Measurements from ENCODE around the gene MMAB.
A peak's percentile ranks its signal among the peaks of the same experiment; 100 is the strongest.

Gene MMAB

GRCh38 chr12:109586385-109587296 lies 13.3 kb upstream of the MMAB start:
- no peaks in the 10 kb centered on the region for H3K27me3 ChIP-seq
- H3K36me3 ChIP-seq, result peaks cover 7% of the 10 kb centered on the region
- peaks cover 9% of the 10 kb centered on the region for H3K4me1 ChIP-seq
- no peaks in the 10 kb centered on the region for H3K9me3 ChIP-seq
- no peak overlapping the region for H3K4me3 ChIP-seq (ENCODE audit: low read depth, low read length)
- no peak for DNase-seq
- TF ChIP-seq CTCF (IDR thresholded peaks at IDR 0.05; ENCODE audit: low read depth, low read length), result no peak

- peaks cover 34% of the 10 kb centered on the region for H3K36me3 ChIP-seq
- no peak overlapping the region for H3K4me3 ChIP-seq (ENCODE audit: low read depth, low read length)
- H3K27me3 ChIP-seq, result no peaks in the 10 kb centered on the region
- H3K9me3 ChIP-seq, result no peaks in the 10 kb centered on the region
- H3K4me1 ChIP-seq, result no peaks in the 10 kb centered on the region
- no peak for DNase-seq
- TF ChIP-seq CTCF (IDR thresholded peaks at IDR 0.05; ENCODE audit: low read depth, low read length), result no peak
Measured at GRCh38 chr12:109583733-109584132, 10.4 kb upstream of the MMAB start.

GRCh38 chr12:109582636-109583035 lies 9.3 kb upstream of the MMAB start:
- DNase-seq, result no peak
- no peaks in the 10 kb centered on the region for H3K27me3 ChIP-seq
- TF ChIP-seq CTCF (IDR thresholded peaks at IDR 0.05; ENCODE audit: low read depth, low read length), result peak; percentile 25; the same call in 1 of the 2 replicates
- no peaks in the 10 kb centered on the region for H3K9me3 ChIP-seq
- H3K4me1 ChIP-seq, result no peaks in the 10 kb centered on the region
- H3K4me3 ChIP-seq (ENCODE audit: low read depth, low read length), result no peak overlapping the region
- peaks cover 43% of the 10 kb centered on the region for H3K36me3 ChIP-seq

GRCh38 chr12:109581856-109582255 lies 8.6 kb upstream of the MMAB start:
- no peaks in the 10 kb centered on the region for H3K4me1 ChIP-seq
- no peak for DNase-seq
- no peak overlapping the region for H3K4me3 ChIP-seq (ENCODE audit: low read depth, low read length)
- peaks cover 49% of the 10 kb centered on the region for H3K36me3 ChIP-seq
- H3K27me3 ChIP-seq, result no peaks in the 10 kb centered on the region
- H3K9me3 ChIP-seq, result no peaks in the 10 kb centered on the region
- no peak for TF ChIP-seq CTCF (IDR thresholded peaks at IDR 0.05; ENCODE audit: low read depth, low read length)

GRCh38 chr12:109581334-109581691 lies 8.0 kb upstream of the MMAB start:
- peaks cover 50% of the 10 kb centered on the region for H3K36me3 ChIP-seq
- H3K4me3 ChIP-seq (ENCODE audit: low read depth, low read length), result no peak overlapping the region
- H3K27me3 ChIP-seq, result no peaks in the 10 kb centered on the region
- TF ChIP-seq CTCF (IDR thresholded peaks at IDR 0.05; ENCODE audit: low read depth, low read length), result no peak
- no peak for DNase-seq
- H3K9me3 ChIP-seq, result no peaks in the 10 kb centered on the region
- H3K4me1 ChIP-seq, result no peaks in the 10 kb centered on the region

GRCh38 chr12:109580684-109581333 lies 7.5 kb upstream of the MMAB start:
- Histone ChIP-seq H3K4me3 (ENCODE audit: low read depth, low read length) (no peak overlapping the region), H3K4me1 (no peaks in the 10 kb centered on the region), H3K36me3 (peaks cover 55% of the 10 kb centered on the region), H3K27me3 (no peaks in the 10 kb centered on the region), H3K9me3 (no peaks in the 10 kb centered on the region)
- DNase-seq, result no peak
- TF ChIP-seq CTCF (IDR thresholded peaks at IDR 0.05; ENCODE audit: low read depth, low read length), result no peak

Measured in BE2C (cell line).